ENCODE measurements around the gene MSMO1.
"Not testable (repeated sequence)": the region's sequence is repeated elsewhere in the genome, so short reads cannot be mapped to it uniquely, and the experiment has no call there.

Gene MSMO1

DNA sequence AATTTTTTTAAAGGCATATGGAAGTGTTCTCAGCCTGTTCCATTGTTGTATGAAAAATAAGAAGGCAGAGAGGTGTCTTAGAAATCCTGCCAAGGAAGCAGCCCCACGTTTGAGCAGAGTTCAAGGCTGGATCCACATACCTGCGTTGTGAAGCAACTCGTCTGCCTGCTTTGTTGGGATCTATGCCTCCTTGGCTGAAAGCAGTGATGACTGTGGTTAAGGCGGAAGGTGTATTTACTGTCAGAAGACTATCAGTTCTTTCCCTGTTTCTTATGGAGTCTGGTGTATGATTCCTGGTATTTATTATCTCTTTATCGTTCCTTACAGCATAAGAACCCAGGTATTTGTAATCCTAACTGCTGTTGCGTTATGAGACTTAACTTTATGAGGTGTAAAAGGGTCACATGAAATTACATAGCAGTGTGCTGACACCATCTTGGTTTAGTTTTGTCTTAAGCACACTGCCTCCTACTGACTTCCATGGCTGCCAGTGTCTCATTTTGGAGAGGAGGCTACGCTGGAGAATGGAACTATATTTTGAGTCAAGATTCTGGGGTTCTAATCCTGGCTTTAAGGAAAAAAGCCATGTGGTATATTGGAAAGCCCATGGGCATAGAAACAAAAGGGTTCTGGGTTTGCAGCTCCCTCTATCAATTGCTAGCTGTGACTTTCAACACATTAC, 3.1 kb upstream of the MSMO1 start:
- no peak for DNase-seq (ENCODE audit: low read depth in 1 of 2, low spot score in 1 of 2)

DNA sequence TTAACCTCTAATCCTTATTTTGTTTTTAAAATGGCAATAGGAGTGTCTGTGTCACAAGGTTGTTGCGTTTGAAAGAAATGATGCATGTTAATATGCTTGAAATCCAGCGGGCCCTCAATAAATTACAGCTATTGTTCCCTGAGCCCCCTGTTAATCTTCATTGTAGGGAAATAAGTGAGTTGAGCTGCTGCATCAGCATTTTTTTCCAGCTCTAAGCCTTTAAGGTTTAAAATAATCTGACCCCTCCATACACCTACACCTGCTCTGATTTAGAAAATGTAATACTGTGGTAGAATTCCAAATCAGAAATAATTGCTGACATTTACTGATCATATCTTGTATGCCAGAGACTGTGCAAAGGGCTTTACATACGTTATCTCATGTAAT, 2.6 kb upstream of the MSMO1 start:
- no peak for DNase-seq (ENCODE audit: low read depth in 1 of 2, low spot score in 1 of 2)

DNA sequence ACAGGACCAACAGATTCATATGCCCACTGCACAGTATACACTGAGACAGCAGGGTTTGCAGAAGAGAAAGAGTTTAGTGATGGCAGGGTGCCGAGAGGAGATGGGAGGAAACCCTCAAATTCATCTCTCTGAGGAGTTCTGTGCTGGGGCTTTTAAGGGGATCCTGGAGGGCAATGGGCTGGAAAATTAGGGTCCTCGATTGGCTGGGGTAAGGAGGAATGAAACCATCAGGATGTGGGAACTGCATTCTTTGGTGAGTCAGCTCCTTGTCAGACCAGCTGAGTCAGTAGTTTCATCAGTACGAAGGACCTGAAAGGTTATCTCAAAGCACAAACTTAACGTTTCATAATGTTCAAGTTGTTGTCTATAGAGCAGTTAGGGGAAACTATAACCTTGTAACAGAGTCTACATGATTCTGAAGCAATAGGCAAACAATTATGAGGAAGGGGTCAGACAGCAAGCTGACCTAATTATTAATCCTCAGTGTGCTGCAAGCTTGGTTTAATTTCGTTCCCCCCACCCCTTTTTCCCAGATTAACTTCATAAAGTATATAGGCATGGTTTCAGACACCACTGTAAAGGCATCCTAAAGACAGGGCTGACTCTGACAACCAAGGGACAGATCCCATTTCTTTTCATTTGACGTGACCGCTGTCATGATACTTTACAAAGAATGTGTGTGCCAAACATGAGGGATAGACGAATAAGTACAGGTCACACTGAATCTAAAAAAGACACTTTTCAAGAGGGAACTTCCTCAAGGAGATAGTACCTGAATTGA, 1.5 kb upstream of the MSMO1 start:
- DNase-seq (ENCODE audit: low read depth in 1 of 2, low spot score in 1 of 2), result no peak

DNA sequence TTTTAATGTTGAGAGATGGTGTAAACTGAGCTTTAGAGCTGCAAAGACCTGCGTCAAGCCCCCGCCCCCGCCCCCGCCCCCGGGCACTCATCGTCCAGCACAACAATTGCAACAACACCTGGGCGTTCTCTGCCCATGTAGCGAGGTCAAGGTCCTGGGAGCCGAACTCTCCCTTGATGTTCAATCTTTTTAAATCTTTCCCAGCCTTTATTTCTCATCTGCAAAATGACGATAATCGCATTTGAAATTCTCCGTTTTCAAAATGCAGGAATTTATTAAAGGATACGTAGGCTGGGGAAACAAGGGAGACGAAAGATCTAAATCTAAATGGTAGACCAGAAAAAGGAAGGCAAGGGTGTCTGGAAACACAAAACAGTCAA, 648 bp upstream of the MSMO1 start:
- no peak for DNase-seq (ENCODE audit: low read depth in 1 of 2, low spot score in 1 of 2)

DNA sequence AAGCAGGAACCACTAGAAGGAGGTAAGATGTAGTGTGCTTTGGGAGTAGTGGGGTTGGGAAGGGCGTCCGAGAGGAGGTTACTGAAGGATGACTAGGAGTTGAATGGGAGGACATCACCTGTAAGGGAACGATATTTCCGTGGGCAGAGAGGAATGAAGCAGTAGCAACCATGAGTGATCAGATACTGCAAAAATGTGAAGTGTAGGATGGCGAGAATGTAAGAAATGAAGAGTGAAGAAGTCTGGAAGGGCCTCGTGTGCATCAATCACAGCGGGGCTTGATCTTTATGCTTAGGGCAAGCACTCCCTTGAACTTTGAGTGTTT, 594 bp downstream of the MSMO1 start:
- DNase-seq (ENCODE audit: low read depth in 1 of 2, low spot score in 1 of 2), result no peak

DNA sequence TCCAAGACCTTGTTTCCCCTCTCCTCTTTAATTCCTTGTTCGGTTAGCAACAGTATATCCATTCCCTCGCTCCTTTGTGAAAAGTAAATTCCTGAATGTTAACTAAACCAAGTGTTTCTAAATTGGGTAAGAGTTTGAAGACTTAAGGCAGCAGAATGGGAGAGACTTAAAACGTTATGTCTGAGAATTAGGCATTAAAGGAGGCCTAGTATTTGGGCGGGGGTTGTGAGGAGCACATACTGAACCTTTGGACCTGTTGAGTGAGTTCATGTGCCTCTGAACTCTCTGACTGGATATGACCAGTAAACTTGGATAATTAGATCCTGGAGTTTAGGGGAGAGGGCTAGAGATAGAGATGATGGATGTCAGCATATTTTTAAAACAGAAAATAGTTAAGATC, 1.2 kb downstream of the MSMO1 start:
- no peak for DNase-seq (ENCODE audit: low read depth in 1 of 2, low spot score in 1 of 2)

DNA sequence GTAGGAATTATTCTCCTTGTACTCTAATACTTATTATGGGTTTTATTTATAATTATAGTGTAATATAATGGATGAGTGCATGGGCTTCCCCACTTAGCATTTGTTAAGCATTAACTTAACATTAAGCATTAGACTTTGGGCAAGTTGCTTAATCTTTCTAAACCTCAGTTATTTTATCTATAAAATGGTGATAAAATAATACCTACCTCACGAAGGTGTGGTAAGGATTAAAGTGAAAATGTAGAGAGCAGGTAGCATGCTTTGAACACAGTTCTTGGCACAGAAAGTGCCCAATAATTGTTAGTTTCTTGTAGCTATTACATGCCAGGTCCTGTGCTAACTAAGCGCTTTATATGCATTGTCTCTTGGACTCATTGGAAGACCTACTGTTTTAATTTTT, 2.6 kb downstream of the MSMO1 start:
- no peak for DNase-seq (ENCODE audit: low read depth in 1 of 2, low spot score in 1 of 2)

DNA sequence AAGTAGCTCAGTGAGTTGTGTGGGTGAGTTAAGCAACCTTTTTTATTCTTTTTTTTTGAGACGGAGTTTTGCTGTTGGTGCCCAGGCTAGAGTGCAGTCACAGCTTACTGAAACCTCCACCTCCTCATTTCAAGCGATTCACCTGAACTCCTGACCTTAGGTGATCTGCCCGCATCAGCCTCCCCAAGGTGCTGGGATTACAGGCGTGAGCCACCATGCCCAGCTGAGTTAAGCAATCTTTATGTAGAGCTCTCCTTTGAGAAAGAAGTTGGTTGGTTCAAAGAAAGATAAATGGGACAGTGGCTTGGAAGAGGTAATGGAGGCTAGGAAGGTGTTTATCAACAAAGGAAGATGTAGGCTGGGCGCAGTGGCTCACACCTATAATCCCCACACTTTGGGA, 3.2 kb downstream of the MSMO1 start:
- DNase-seq (ENCODE audit: low read depth in 1 of 2, low spot score in 1 of 2), result no peak

DNA sequence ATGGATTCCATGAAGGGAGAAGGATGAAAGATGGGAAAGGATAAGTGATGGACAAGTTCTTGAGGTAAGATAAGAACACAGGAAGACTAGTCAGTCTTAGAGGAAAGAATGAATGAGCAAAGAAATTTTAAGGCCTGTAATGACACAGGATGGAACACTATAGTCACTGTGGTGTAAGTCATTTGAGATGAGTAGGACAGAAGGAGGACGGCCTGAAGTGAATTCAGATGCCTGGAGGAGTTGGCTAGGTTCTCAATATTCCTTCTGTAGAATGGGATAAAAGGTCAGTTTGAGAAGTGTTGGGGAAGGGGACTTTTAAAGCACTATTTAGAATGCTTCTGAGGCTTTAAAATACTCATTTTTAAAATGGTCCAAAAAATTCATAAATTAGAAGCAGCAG, 3.9 kb downstream of the MSMO1 start:
- DNase-seq (ENCODE audit: low read depth in 1 of 2, low spot score in 1 of 2), result no peak

DNA sequence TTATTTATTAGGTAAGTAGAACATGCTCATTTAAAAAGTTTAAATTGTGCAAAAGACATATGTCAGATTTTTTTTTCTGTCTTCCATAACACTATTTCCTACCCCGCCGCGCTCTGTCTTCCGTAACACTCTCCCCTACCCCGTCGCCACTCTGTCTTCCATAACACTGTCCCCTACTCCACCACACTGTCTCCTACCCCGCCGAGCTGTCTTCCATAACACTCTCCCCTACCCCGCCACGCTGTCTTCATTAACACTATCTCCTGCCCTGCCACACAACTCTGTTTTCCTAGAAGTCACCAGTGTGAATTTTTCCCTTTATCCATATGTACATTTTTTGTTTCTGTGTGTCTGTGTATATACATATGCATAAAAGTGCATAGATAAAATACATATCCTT, 4.4 kb downstream of the MSMO1 start:
- no peak for DNase-seq (ENCODE audit: low read depth in 1 of 2, low spot score in 1 of 2)

DNA sequence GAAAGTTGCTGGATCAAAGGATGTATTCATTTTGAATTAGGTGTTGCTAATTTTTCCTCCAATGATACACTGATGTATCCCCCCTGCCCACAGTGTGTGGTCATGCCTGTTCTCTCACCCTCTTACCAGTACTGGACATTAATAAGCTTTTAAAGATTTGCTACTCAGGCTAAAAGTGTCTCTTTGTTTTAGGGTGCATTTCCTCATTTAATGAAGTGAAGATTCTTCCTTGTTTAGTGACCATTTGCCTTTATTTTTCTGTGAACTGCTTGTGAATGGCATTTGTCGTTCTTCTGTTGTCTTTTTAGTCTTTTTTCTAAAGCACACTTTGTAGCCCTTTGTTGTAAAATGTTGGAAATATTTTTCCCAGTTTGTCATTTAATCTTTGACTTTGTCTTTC, 5.0 kb downstream of the MSMO1 start:
- no peak for DNase-seq (ENCODE audit: low read depth in 1 of 2, low spot score in 1 of 2)

DNA sequence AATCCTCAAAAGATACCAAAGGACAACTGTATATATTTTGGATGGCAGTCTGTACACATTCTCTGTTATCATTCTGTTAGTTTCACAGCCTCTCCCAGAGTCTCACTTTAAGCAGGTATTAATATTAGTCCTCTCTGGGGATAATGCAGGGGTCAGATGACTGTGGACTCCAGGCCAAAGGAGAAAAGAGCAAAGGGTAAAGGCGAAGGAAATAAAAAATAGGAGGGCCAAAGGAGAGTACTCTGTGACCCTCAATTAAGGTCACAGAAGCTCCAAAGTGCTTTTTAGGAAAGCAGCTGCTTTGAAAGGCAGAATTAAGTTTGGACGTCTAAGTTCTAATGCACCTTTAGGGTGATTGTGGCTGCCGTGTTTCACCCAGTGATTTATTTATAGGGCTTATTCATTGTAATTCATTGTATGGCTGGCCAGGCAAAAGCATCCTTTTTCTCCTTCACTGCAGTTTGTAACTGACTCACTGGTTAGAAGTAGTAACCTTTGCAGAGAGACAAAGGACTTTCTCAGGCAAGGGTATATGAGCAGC, 7.8 kb downstream of the MSMO1 start:
- no peak for DNase-seq (ENCODE audit: low read depth in 1 of 2, low spot score in 1 of 2)

DNA sequence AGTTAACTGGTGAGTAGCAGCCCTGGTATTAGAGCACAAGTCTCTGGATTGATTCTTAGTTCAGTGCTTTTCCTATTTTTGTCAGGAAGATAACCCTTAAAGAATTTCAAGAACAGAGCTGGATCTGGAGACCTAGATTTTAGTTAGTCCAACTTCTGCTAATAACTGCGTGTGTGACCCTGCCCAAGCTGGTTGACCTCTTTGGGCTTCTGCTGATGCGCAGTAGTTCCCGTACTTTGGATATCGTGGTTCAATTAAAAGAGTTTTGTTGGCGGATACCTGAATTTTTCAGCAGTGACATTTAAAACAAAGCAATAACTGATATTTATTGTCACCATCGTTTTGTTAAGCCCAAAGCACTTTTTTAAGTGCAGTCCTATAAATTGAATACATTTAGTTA, 9.3 kb downstream of the MSMO1 start:
- no peak for DNase-seq (ENCODE audit: low read depth in 1 of 2, low spot score in 1 of 2)

DNA sequence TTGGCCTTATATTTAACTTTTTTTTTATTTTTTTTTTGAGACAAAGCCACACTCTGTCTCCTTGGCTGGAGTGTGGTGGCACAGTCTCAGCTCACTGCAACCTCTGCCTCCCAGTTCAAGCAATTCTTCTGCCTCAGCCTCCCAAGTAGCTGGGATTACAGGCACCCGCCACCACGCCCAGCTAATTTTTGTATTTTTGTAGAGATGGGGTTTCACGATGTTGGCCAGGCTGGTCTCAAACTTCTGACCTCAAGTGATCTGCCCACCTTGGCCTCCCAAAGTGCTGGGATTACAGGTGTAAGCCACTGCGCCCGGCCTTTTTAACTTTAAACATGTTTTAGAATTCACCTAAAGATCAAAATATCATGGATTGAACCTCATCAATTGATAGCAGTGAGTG, 14.9 kb downstream of the MSMO1 start:
- not testable (repeated sequence) for DNase-seq (ENCODE audit: low read depth in 1 of 2, low spot score in 1 of 2)

DNA sequence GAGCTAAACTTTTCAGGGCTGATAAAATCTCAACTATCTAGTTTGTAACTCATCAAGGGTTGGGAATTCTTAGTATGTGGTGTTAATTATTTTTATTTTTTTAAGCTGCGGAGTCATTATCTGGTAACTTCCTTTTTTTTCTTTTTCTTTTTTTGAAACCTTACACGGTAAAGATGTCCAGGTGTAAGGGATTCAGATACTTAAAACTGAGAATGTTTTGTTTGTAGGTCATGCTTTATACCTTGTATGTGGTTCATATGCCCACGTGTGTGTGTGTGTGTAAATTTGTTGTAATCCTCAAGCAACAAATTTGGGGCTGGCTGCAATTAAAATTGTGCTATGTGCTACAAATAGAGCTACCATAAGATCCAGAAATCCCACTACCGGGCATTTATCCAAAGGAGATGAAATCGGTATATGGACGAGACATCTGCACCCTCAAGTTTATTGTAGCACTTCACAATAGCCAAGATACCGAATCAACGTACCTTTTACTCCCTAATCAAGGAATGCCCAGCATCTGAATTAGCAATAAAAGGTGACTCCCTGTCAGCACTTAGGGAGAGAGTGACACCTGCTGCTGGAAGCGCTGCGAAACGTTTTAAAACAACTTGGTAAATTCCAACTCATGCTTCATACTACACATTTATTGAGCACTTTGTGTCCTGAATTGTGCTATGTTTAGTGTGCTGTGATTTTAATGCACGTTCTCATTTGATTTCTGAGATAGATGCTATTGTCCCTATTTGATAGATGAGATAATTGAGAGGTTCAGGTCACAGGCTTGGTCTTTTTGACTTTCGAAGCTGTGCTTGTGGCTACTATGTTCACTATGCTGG, 16.1 kb downstream of the MSMO1 start:
- DNase-seq (ENCODE audit: low read depth in 1 of 2, low spot score in 1 of 2), result no peak

DNA sequence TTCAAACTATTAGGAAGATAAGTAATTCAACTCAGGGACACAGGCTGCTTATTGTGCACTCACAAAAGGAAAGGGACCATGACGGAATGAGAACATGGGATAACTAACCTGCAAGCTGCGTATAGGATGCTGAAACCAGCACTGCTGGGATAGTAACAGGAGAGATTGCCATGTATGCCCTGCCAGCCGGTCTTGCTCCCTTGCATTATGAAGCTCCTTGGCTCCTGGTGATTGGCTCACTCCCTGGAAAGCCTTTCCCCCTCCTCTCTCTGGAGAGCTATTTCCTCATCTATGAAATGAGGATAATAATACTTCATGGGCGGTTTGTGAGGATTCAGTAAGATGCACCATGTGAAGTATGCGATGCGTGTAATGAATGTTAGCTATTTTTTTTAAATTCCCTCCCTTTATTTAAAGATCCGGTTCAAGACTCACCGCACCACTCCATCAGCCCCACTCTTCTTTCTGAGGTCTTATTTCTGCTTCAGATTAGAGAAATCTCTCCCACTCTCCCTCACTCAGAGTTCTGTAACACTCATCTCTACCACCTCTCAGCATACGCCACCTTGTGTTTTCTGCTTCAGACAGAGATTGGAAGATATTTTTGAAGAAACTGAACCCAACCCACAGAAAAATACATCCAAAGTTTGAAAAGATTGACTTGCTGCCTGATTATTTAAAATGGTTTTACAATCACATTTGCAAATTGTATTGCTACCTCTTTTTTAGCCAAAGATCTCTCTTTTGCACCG, 18.4 kb downstream of the MSMO1 start:
- no peak for DNase-seq (ENCODE audit: low read depth in 1 of 2, low spot score in 1 of 2)

DNA sequence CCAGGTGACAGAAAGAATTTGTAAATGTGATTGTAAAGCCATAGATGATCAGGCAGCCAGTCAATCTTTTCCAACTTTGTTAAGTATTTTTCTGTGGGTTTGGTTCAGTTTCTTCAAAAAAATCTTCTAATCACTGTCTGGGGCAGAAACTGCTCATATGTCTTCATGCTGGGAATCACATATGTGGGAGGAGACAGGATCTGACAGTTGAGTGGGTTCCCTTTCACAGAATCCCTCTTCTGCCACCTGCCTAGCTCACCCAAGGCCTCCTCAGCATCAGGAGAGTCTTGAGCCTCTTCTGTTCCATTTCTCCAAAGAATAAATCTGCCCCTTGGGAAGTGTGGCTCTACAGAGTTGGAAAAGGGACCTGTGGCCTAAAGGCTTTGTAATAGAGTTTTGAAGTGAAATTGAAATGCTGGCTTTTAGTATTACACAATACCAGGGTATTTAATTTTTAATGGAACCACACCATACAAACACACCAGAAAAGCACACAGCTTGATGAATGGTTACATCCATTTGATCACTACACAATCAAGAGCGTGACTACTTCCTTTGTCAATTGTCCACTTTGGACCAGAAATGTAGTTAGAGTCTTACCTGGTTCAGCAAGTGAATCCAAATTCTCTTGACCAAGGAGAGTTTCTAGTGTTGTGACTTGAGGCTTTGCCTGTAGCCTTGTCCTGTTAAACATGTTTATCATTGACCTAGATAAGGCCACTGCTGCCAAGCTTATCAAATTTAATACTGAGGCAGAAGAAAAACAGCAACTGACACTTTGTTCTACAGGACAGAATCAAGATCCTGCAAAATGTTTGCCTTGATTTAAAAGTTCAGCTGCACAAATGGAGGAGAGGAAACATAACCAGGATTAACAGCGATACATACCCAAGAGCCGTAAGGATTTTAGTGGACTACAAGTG, 20.4 kb downstream of the MSMO1 start:
- DNase-seq (ENCODE audit: low read depth in 1 of 2, low spot score in 1 of 2), result no peak

DNA sequence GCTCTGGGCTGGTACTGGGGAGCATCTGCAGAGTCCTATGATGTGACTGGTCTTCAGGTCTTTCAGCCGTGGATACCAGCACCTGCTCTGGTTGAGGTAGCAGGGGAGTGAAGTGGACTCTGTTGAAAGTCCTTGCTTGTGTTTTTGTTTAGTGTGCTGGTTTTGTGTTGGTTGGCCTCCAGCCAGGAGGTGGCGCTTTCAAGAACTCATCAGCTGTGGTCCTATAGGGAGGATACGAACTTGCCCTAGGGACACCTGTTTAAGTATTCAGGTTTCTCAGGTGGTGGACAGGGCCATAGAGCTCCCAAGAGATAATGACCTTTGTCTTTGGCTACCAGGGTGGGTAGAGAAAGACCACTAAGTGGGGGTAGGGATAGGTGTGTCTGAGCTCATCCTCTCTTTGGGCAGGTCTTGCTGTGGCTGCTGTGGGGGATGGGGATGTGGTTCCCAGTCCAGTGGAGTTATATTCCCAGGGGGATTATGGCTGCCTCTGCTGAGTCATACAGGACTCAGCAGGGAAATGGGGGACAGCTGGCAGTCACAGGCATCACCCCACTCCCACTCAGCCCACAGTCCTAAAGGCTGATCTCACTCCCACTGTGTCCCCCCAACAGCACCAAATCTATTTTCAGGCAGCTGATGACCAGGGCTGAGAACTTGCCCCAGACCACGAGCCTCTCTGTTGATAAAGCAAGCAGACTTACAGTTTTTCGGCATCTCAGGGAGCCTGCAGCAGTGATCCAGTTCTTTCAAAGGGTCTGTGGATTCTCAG, 24.1 kb downstream of the MSMO1 start:
- no peak for DNase-seq (ENCODE audit: low read depth in 1 of 2, low spot score in 1 of 2)

DNA sequence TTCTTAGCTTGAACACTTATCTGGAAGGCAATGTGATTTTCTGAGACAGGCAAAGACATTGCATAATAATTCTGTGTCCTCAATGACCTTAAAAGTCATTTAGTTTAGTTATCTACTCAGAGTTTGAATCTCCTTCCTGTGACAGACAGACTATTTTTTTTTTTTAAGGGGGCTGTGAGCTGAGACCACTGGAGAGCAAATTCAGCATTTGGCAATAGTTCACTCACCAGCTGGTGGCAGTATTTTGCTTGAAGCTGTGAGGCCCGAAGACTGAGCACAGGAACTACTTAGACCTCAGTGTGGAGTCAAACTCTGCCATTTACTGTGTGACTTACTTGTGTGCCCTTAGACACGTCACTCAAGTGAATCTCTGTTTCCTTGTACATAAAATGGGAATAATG, 28.4 kb downstream of the MSMO1 start:
- no peak for DNase-seq (ENCODE audit: low read depth in 1 of 2, low spot score in 1 of 2)

DNA sequence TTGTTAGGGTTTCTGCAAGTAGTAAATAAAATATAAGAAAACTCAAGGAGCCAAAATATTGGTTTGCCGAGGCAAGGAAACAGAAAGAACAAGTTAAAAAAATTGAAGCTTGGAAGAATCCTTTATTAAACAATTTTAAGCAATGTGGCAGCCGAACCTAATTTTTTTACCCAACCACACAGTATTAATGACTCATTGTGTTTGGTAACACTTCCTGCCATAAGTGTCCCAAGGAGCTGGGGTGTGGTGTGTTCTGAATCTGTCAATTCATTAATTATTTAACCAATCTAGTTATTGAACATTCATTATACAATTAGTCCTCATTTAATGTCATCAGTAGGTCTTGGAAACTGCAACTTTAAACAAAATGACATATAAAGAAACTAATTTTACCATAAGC, 32.0 kb downstream of the MSMO1 start:
- no peak for DNase-seq (ENCODE audit: low read depth in 1 of 2, low spot score in 1 of 2)

Data from stimulated activated CD4-positive, alpha-beta T cell treated with anti-CD3 and anti-CD28 coated beads, Interleukin-15, amount 100 ng/mL, for 1 hour (primary cell).